Epithelial cell of esophagus (primary cell): ENCODE results near the gene ZC3H14.

Experiments used
- DNase-seq: peaks from one replicate; pipeline ENCODE4 v3.0.0; 2010; ENCODE audit warnings: low read depth
- H3K4me3 ChIP-seq: 2 replicates; pipeline ENCODE4 v1.5.1; 2011; ENCODE audit warnings: mild to moderate bottlenecking, low read length, control low read depth
- CTCF ChIP-seq: IDR thresholded peaks from 2 replicates; pipeline ENCODE4 v1.5.1; 2011; ENCODE audit warnings: low read depth, mild to moderate bottlenecking, low read length, control low read depth, inconsistent platforms; ENCODE audit not compliant: insufficient read depth; ENCODE audit errors: missing control alignments

The ZC3H14 gene

GRCh38 chr14:88542857-88543795 is 19.7 kb upstream of the ZC3H14 start:
- no peak overlapping the region for H3K4me3 ChIP-seq
- no peak for TF ChIP-seq CTCF
- no peak for DNase-seq

- no peak for DNase-seq
- H3K4me3 ChIP-seq, result no peak overlapping the region
- TF ChIP-seq CTCF, result no peak
Measured at GRCh38 chr14:88545256-88545655, 17.6 kb upstream of the ZC3H14 start.

- no peak for TF ChIP-seq CTCF
- DNase-seq, result no peak
- H3K4me3 ChIP-seq, result no peak overlapping the region
Measured at GRCh38 chr14:88546621-88547385, 16.0 kb upstream of the ZC3H14 start.

- no peak overlapping the region for H3K4me3 ChIP-seq
- no peak for TF ChIP-seq CTCF
- DNase-seq, result no peak
Measured at GRCh38 chr14:88547386-88547780, 15.5 kb upstream of the ZC3H14 start.

GRCh38 chr14:88550078-88550477 is 12.8 kb upstream of the ZC3H14 start:
- no peak for DNase-seq
- TF ChIP-seq CTCF, result no peak
- no peak overlapping the region for H3K4me3 ChIP-seq

- peak; percentile 88 for DNase-seq
- TF ChIP-seq CTCF, result peak; percentile 43
Measured at GRCh38 chr14:88551094-88551870, 11.6 kb upstream of the ZC3H14 start.

More at GRCh38 chr14:88551094-88551870, 11.6 kb upstream of the ZC3H14 start:
- peak overlapping the region; percentile 80 for H3K4me3 ChIP-seq
